ENCODE measurements around the gene PAK6.

PAK6 gene

GRCh38 chr15:40241269-40242212 is 2.7 kb downstream of the PAK6 start:
- DNase-seq (ENCODE audit: low read depth in 2 of 2), result no peak

GRCh38 chr15:40242213-40242599 is 3.3 kb downstream of the PAK6 start:
- DNase-seq (ENCODE audit: low read depth in 2 of 2), result no peak

GRCh38 chr15:40242601-40243000 is 3.7 kb downstream of the PAK6 start:
- DNase-seq (ENCODE audit: low read depth in 2 of 2), result no peak

GRCh38 chr15:40243126-40243810 is 4.4 kb downstream of the PAK6 start:
- DNase-seq (ENCODE audit: low read depth in 2 of 2), result no peak

- no peak for DNase-seq (ENCODE audit: low read depth in 2 of 2)
Measured at GRCh38 chr15:40244961-40245523, 6.2 kb downstream of the PAK6 start.

- no peak for DNase-seq (ENCODE audit: low read depth in 2 of 2)
Measured at GRCh38 chr15:40245666-40246450, 7.0 kb downstream of the PAK6 start.

GRCh38 chr15:40246496-40247280 is 7.8 kb downstream of the PAK6 start:
- no peak for DNase-seq (ENCODE audit: low read depth in 2 of 2)

- no peak for DNase-seq (ENCODE audit: low read depth in 2 of 2)
Measured at GRCh38 chr15:40247406-40247971, 8.6 kb downstream of the PAK6 start.

- no peak for DNase-seq (ENCODE audit: low read depth in 2 of 2)
Measured at GRCh38 chr15:40248006-40248783, 9.3 kb downstream of the PAK6 start.

GRCh38 chr15:40249477-40250303 is 10.8 kb downstream of the PAK6 start:
- no peak for DNase-seq (ENCODE audit: low read depth in 2 of 2)

GRCh38 chr15:40250304-40250656 is 11.4 kb downstream of the PAK6 start:
- no peak for DNase-seq (ENCODE audit: low read depth in 2 of 2)

- DNase-seq (ENCODE audit: low read depth in 2 of 2), result no peak
Measured at GRCh38 chr15:40250771-40251483, 12.1 kb downstream of the PAK6 start.

GRCh38 chr15:40251486-40252140 is 12.8 kb downstream of the PAK6 start:
- DNase-seq (ENCODE audit: low read depth in 2 of 2), result no peak

GRCh38 chr15:40252141-40252437 is 13.2 kb downstream of the PAK6 start:
- no peak for DNase-seq (ENCODE audit: low read depth in 2 of 2)

GRCh38 chr15:40252438-40253166 is 13.7 kb downstream of the PAK6 start:
- no peak for DNase-seq (ENCODE audit: low read depth in 2 of 2)

- DNase-seq (ENCODE audit: low read depth in 2 of 2), result no peak
Measured at GRCh38 chr15:40253167-40253790, 14.4 kb downstream of the PAK6 start.

GRCh38 chr15:40254452-40254851 is 15.6 kb downstream of the PAK6 start:
- DNase-seq (ENCODE audit: low read depth in 2 of 2), result no peak

All from stimulated activated CD8-positive, alpha-beta memory T cell treated with anti-CD3 and anti-CD28 coated beads, Interleukin-7, amount 100 ng/mL, for 1 hour (primary cell).